Activated naive CD4-positive, alpha-beta T cell treated with anti-CD3 and anti-CD28 coated beads, Interleukin-2, amount 10 ng/mL, durations not matched to agents 7 days and 5 days (primary cell): ENCODE data around the gene SPRED1.

ENCODE experiments used
- CTCF ChIA-PET: fragments of 350-600 bp; sonication (Branson Sonifier 250); formaldehyde crosslinking; loops from one replicate; lab custom pipeline; 2021; ENCODE audit warnings: antibody characterized with exemption; lab: Charles Lee
- DNase-seq: peaks from one replicate; pipeline ENCODE4 v3.0.0-alpha.2; 2020
- H3K27ac Mint-ChIP-seq: one replicate; pipeline ENCODE4 v1.8.0; 2021; ENCODE audit warnings: mild to moderate bottlenecking, moderate library complexity, mixed read lengths
- H3K27me3 Mint-ChIP-seq: one replicate; pipeline ENCODE4 v1.8.0; 2021; ENCODE audit warnings: mild to moderate bottlenecking, mixed read lengths
- H3K36me3 Mint-ChIP-seq: one replicate; pipeline ENCODE4 v1.8.0; 2021; ENCODE audit warnings: mixed read lengths
- H3K4me1 Mint-ChIP-seq: one replicate; pipeline ENCODE4 v1.8.0; 2021; ENCODE audit warnings: mixed read lengths
- H3K4me3 Mint-ChIP-seq: one replicate; pipeline ENCODE4 v1.8.0; 2021; ENCODE audit warnings: mild to moderate bottlenecking, moderate library complexity, mixed read lengths
- H3K9me3 Mint-ChIP-seq: one replicate; pipeline ENCODE4 v1.8.0; 2021; ENCODE audit warnings: mixed read lengths

Gene SPRED1

GRCh38 chr15:38320866-38321265, 68.2 kb downstream of the SPRED1 start:
- no peaks in the 10 kb centered on the region for H3K27me3 Mint-ChIP-seq
- H3K4me1 Mint-ChIP-seq = no peaks in the 10 kb centered on the region
- H3K9me3 Mint-ChIP-seq = no peaks in the 10 kb centered on the region
- H3K4me3 Mint-ChIP-seq = no peak overlapping the region
- CTCF ChIA-PET = no interaction called here
- no peak for DNase-seq
- H3K36me3 Mint-ChIP-seq = no peaks in the 10 kb centered on the region
- no peak overlapping the region for H3K27ac Mint-ChIP-seq

GRCh38 chr15:38323895-38324294, 71.3 kb downstream of the SPRED1 start:
- Mint-ChIP-seq H3K9me3 (no peaks in the 10 kb centered on the region), H3K27ac (no peak overlapping the region)

GRCh38 chr15:38324939-38325647, 72.5 kb downstream of the SPRED1 start:
- H3K9me3 Mint-ChIP-seq = no peaks in the 10 kb centered on the region
- DNase-seq = no peak
- CTCF ChIA-PET = no interaction called here
- H3K4me1 Mint-ChIP-seq = no peaks in the 10 kb centered on the region
- peaks cover 7% of the 10 kb centered on the region for H3K27me3 Mint-ChIP-seq
- H3K27ac Mint-ChIP-seq = no peak overlapping the region
- H3K4me3 Mint-ChIP-seq = no peak overlapping the region
- no peaks in the 10 kb centered on the region for H3K36me3 Mint-ChIP-seq

More at GRCh38 chr15:38323895-38324294, 71.3 kb downstream of the SPRED1 start:
- Mint-ChIP-seq H3K4me3 (no peak overlapping the region), H3K27me3 (peaks cover 5% of the 10 kb centered on the region), H3K4me1 (no peaks in the 10 kb centered on the region), H3K36me3 (no peaks in the 10 kb centered on the region)
- CTCF ChIA-PET = no interaction called here
- no peak for DNase-seq

GRCh38 chr15:38325648-38325990, 73.0 kb downstream of the SPRED1 start:
- H3K9me3 Mint-ChIP-seq = no peaks in the 10 kb centered on the region
- H3K4me3 Mint-ChIP-seq = no peak overlapping the region
- H3K27me3 Mint-ChIP-seq = peaks cover 7% of the 10 kb centered on the region
- DNase-seq = no peak
- H3K27ac Mint-ChIP-seq = no peak overlapping the region
- H3K36me3 Mint-ChIP-seq = no peaks in the 10 kb centered on the region
- H3K4me1 Mint-ChIP-seq = no peaks in the 10 kb centered on the region
- CTCF ChIA-PET = no interaction called here

- Mint-ChIP-seq H3K4me3 (no peak overlapping the region), H3K9me3 (no peaks in the 10 kb centered on the region), H3K4me1 (no peaks in the 10 kb centered on the region), H3K36me3 (no peaks in the 10 kb centered on the region), H3K27ac (no peak overlapping the region), H3K27me3 (peaks cover 7% of the 10 kb centered on the region)
- DNase-seq = no peak
- CTCF ChIA-PET = no interaction called here
These were observed 80.1 kb downstream of the SPRED1 start for GRCh38 chr15:38332711-38333110.

DNA sequence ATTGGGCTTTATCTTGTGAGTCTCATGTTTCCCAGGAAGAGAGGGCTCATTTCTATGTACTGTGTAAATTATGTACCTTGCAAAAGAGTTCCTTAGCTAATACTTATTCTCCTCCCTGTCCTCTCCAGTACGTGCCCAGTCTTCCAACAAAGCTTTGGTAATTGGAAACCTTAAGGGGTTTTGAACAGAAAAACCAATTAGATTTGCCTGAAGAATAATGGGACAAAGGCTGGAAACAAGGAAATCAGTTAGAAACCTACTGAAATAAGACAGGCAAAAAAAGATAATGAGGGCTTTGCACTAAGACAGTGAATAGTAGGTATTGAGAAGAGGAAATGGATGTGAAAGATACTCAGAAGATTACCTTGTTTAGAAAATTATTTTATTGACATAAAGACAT, 82.5 kb downstream of the SPRED1 start:
- H3K36me3 Mint-ChIP-seq = no peaks in the 10 kb centered on the region
- no peak overlapping the region for H3K27ac Mint-ChIP-seq
- CTCF ChIA-PET = no interaction called here
- H3K4me3 Mint-ChIP-seq = no peak overlapping the region
- no peaks in the 10 kb centered on the region for H3K9me3 Mint-ChIP-seq
- DNase-seq = no peak
- no peaks in the 10 kb centered on the region for H3K4me1 Mint-ChIP-seq
- H3K27me3 Mint-ChIP-seq = no peaks in the 10 kb centered on the region

- Mint-ChIP-seq H3K27me3 (no peaks in the 10 kb centered on the region), H3K4me3 (no peak overlapping the region), H3K27ac (no peak overlapping the region), H3K4me1 (no peaks in the 10 kb centered on the region), H3K36me3 (no peaks in the 10 kb centered on the region), H3K9me3 (no peaks in the 10 kb centered on the region)
- no peak for DNase-seq
- CTCF ChIA-PET = no interaction called here
These were observed 91.7 kb downstream of the SPRED1 start for GRCh38 chr15:38344351-38344750.

GRCh38 chr15:38349251-38349650, 96.6 kb downstream of the SPRED1 start:
- CTCF ChIA-PET = interaction anchor here (1.2 kb wide), 1 partner anchor 346 kb away, joined by 4 read pairs; no protein-coding TSS in a partner anchor
- no peak overlapping the region for H3K4me3 Mint-ChIP-seq
- H3K36me3 Mint-ChIP-seq = no peaks in the 10 kb centered on the region
- H3K9me3 Mint-ChIP-seq = no peaks in the 10 kb centered on the region
- H3K27me3 Mint-ChIP-seq = no peaks in the 10 kb centered on the region
- no peak for DNase-seq
- no peaks in the 10 kb centered on the region for H3K4me1 Mint-ChIP-seq
- no peak overlapping the region for H3K27ac Mint-ChIP-seq

GRCh38 chr15:38351466-38351865, 98.8 kb downstream of the SPRED1 start:
- H3K4me3 Mint-ChIP-seq = no peak overlapping the region
- no peak for DNase-seq
- no peak overlapping the region for H3K27ac Mint-ChIP-seq
- no peaks in the 10 kb centered on the region for H3K4me1 Mint-ChIP-seq
- CTCF ChIA-PET = no interaction called here
- no peaks in the 10 kb centered on the region for H3K9me3 Mint-ChIP-seq
- H3K27me3 Mint-ChIP-seq = no peaks in the 10 kb centered on the region
- H3K36me3 Mint-ChIP-seq = no peaks in the 10 kb centered on the region

DNA sequence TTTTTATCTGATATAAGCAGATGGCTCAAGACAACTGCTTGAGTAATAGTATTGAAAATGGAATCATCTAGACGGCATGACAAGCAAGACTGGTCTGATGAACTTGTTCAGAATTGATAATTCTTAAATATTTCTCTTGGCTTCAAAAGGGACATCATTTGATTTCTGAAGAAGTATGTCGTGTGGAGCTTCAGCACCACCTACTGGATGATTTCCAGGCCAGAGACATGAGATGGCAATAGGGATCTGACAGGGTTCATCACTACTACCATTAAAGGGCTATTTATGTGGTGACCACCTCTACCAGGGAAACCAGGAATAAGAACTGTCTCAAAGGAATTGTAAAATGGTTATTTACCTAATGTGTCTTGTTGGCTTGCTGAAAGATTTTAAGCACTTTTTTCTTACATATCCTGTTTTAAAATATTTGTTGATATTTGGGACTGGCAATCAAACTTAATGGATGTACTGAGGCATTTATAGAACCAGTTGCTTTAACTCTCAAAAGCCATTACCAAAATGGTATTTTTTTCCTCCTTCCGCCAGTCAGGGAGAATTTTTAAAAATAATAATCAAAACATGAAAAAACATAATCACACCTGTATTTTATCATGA, 101.8 kb downstream of the SPRED1 start:
- Mint-ChIP-seq H3K4me1 (no peaks in the 10 kb centered on the region), H3K36me3 (no peaks in the 10 kb centered on the region), H3K27ac (no peak overlapping the region), H3K27me3 (peaks cover 4% of the 10 kb centered on the region), H3K4me3 (no peak overlapping the region), H3K9me3 (no peaks in the 10 kb centered on the region)
- CTCF ChIA-PET = no interaction called here
- DNase-seq = peak; percentile 64

GRCh38 chr15:38362355-38362754, 109.7 kb downstream of the SPRED1 start:
- CTCF ChIA-PET = no interaction called here
- DNase-seq = no peak
- no peaks in the 10 kb centered on the region for H3K36me3 Mint-ChIP-seq
- no peak overlapping the region for H3K27ac Mint-ChIP-seq
- H3K4me3 Mint-ChIP-seq = no peak overlapping the region
- H3K27me3 Mint-ChIP-seq = peaks cover 8% of the 10 kb centered on the region
- no peaks in the 10 kb centered on the region for H3K9me3 Mint-ChIP-seq
- H3K4me1 Mint-ChIP-seq = no peaks in the 10 kb centered on the region

GRCh38 chr15:38367476-38367875, 114.8 kb downstream of the SPRED1 start:
- DNase-seq = no peak
- no peaks in the 10 kb centered on the region for H3K36me3 Mint-ChIP-seq
- no peak overlapping the region for H3K4me3 Mint-ChIP-seq
- H3K27ac Mint-ChIP-seq = no peak overlapping the region
- H3K4me1 Mint-ChIP-seq = no peaks in the 10 kb centered on the region
- no peaks in the 10 kb centered on the region for H3K9me3 Mint-ChIP-seq
- no peaks in the 10 kb centered on the region for H3K27me3 Mint-ChIP-seq
- CTCF ChIA-PET = no interaction called here

DNA sequence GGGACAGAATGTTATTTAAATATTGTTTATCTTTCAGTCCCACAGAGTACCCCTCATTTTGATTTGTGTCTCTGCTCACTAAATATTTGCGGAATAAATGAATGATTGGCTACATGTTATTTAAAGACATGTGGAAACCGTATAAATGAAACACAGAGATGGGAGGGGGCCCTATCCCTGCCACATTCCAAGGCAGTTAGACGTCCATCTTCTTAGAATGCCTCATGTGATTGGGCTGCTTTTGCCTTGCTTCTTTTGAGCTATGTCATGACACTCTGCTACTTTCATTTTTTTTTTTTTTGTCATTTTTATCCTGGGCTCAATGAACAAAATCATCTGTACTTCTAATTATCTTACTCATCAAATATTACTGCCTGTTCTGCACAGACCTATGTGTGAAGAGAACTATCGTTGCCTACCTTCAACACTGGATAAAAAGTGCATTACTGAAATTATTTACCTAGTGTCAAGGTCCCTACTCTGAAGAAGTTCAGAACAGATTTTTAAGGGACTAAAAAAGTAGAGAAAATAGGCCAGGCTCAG, 117.4 kb downstream of the SPRED1 start:
- H3K9me3 Mint-ChIP-seq = no peaks in the 10 kb centered on the region
- CTCF ChIA-PET = no interaction called here
- H3K4me1 Mint-ChIP-seq = no peaks in the 10 kb centered on the region
- H3K4me3 Mint-ChIP-seq = no peak overlapping the region
- no peak overlapping the region for H3K27ac Mint-ChIP-seq
- H3K36me3 Mint-ChIP-seq = no peaks in the 10 kb centered on the region
- peaks cover 6% of the 10 kb centered on the region for H3K27me3 Mint-ChIP-seq
- no peak for DNase-seq

DNA sequence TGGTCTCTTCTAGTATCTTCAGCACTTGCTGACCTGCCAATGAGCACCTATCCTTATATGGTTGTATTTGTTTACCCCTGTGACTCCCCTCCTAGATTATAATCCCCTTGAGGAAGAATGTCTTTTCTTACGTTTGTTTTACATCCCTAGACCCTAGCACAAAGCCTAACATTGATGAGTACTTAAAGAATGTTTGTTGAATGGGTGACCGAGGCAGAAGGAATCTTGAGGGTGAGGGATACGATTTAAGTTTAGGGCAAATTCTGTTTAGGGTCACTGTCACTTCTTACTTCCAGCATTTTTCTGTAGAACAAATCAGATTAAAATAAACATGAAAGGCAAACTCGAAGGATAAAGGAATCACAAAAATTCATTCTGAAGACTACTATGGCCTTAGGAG, 120.4 kb downstream of the SPRED1 start:
- Mint-ChIP-seq H3K9me3 (no peaks in the 10 kb centered on the region), H3K4me1 (no peaks in the 10 kb centered on the region), H3K36me3 (no peaks in the 10 kb centered on the region), H3K27me3 (peaks cover 20% of the 10 kb centered on the region), H3K4me3 (no peak overlapping the region), H3K27ac (no peak overlapping the region)
- CTCF ChIA-PET = no interaction called here
- no peak for DNase-seq

GRCh38 chr15:38374029-38374428, 121.4 kb downstream of the SPRED1 start:
- H3K36me3 Mint-ChIP-seq = no peaks in the 10 kb centered on the region
- no peaks in the 10 kb centered on the region for H3K9me3 Mint-ChIP-seq
- H3K27me3 Mint-ChIP-seq = peaks cover 24% of the 10 kb centered on the region
- DNase-seq = no peak
- CTCF ChIA-PET = interaction anchor here (1.3 kb wide), 1 partner anchor 16 kb away, joined by 3 read pairs; no protein-coding TSS in a partner anchor
- no peak overlapping the region for H3K27ac Mint-ChIP-seq
- H3K4me1 Mint-ChIP-seq = no peaks in the 10 kb centered on the region
- no peak overlapping the region for H3K4me3 Mint-ChIP-seq
